Activated T-cell treated with anti-CD3 and anti-CD28 coated beads, Interleukin-2, amount 50 U/mL, for 4 hours (primary cell): ENCODE data around the gene DIAPH2. TPM values are rescaled to one million over a fixed set of nuclear protein-coding genes. Genes with fewer than 3 reads are reported as not detected.

Source experiments
- ATAC-seq, 2 donors: fragments of 200-7000 bp; cut with Tn5 transposase; one replicate each; pipeline ENCODE4 v1.10.0; 2021
- DNase-seq: peaks from one replicate; pipeline ENCODE4 v3.0.0-alpha.2; 2020
- H3K27me3 Mint-ChIP-seq: one replicate; pipeline ENCODE4 v1.8.0; 2021; ENCODE audit warnings: low read depth, mixed read lengths
- H3K36me3 Mint-ChIP-seq: one replicate; pipeline ENCODE4 v1.8.0; 2022; ENCODE audit warnings: mixed read lengths; ENCODE audit not compliant: insufficient read depth
- H3K4me1 Mint-ChIP-seq: one replicate; pipeline ENCODE4 v1.8.0; 2021; ENCODE audit warnings: low read depth, mixed read lengths
- H3K4me3 Mint-ChIP-seq: one replicate; pipeline ENCODE4 v1.8.0; 2021; ENCODE audit warnings: mild to moderate bottlenecking, moderate library complexity, mixed read lengths
- H3K9me3 Mint-ChIP-seq: one replicate; pipeline ENCODE4 v1.8.0; 2021; ENCODE audit warnings: mixed read lengths
- total RNA-seq, 3 donors: library from RNA; stranded (reverse); gene quantifications; one replicate each; pipeline ENCODE4 v1.2.1, GENCODE V29; 2021

DIAPH2 gene
- total RNA-seq = 1 to 10 TPM; 4.4 to 4.8 (median 4.4) TPM

DNA sequence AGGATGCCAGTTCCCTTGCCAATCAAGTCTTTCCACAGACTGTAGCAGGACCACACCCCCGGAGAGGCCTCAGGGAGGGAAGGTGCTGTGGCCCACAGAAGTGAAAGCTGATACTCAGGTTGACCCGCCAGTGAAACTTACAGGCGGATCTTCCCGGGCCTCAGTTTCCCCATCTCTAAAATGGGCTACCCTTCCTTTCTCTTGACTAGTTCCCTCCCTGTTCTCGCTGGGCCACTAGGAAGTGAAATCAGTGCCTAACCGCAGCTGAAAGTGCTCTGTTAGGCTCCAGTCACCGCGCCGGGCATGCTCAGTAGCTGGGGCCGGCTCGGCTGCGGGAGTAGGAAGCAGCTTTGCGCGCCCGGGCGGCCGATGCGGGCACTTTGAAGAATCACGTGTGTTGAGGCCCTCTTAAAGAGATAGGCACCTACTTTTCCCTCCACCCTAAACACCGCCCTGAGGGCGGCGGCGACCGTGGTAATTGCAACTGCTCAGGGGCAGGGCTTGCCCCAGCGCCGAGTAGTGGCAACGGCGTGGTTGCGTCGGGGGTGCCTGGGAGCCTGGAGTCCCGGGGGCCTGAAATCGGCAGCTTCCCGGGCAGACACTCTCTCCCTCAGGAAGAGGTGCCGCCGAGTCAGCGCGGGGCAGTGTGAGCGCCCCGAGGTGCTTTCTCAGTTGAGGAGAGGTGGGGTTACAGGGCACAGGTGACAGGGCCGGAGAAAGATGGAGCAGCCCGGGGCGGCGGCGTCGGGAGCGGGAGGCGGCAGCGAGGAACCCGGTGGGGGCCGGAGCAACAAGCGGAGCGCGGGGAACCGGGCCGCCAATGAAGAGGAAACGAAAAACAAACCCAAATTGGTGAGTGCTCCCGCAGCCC lies at the start of gene DIAPH2:
Gene DIAPH2 (plus strand): TSS at position 504 of the 871 bp plus-strand sequence.
- peak; percentile 57 for DNase-seq
- Mint-ChIP-seq H3K36me3 (no peaks in the 10 kb centered on the region), H3K4me3 (peak within 1 kb of the TSS; percentile 95), H3K4me1 (peaks cover 30% of the 10 kb centered on the region), H3K9me3 (no peaks in the 10 kb centered on the region), H3K27me3 (no peaks in the 10 kb centered on the region)
- peak; percentile 85 to 86 for ATAC-seq

DNA sequence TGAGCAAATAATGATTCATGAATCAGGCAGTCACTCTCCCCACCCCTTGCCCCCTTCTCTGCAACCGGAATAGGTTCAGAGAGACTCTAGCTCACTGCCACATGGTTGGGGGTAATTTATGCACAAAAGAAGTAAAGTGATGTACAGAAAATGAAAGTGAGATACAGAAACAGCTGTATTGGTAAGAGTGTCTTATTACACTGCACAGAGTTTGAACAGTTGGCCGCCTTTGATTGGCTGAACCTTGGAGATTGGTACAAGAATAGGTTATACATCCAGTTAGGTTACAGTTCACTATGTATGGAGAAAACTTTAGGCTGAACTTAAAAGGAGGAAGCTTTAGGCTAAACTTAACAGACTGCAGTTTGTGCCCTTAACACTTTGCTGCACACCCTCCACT lies 34.6 kb upstream of the DIAPH2 start:
- H3K9me3 Mint-ChIP-seq = no peaks in the 10 kb centered on the region
- no peak for DNase-seq
- H3K36me3 Mint-ChIP-seq = no peaks in the 10 kb centered on the region
- no peak for ATAC-seq
- H3K4me3 Mint-ChIP-seq = no peak overlapping the region
- H3K4me1 Mint-ChIP-seq = no peaks in the 10 kb centered on the region
- H3K27me3 Mint-ChIP-seq = peaks cover under 1% of the 10 kb centered on the region

- H3K36me3 Mint-ChIP-seq = no peaks in the 10 kb centered on the region
- no peak overlapping the region for H3K4me3 Mint-ChIP-seq
- no peaks in the 10 kb centered on the region for H3K4me1 Mint-ChIP-seq
- H3K27me3 Mint-ChIP-seq = peaks cover 8% of the 10 kb centered on the region
- DNase-seq (no peak), ATAC-seq (no peak)
- H3K9me3 Mint-ChIP-seq = no peaks in the 10 kb centered on the region
Observed at GRCh38 chrX:96655947-96656623, 28.6 kb upstream of the DIAPH2 start.

DNA sequence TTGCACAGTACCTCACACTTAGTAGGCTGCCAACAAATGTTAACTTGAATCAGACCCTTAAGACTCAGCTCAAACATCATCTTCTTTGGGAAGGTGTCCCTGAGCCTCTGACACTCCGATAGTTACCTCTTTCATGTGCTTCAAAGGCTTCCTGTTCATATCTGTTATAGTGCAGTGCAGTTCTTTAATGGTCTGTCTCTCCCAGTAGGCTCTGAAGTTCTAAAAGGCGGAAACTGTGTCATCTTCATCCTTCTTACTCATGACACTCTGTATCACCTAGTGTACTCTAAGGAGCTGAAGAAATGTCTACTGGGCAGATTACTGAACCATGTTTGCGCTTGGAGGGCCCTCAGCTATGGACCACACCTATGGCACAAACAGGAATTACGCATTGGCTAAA lies 2.1 kb upstream of the DIAPH2 start:
- peak in 1 of 2 donors; percentile 21 for ATAC-seq
- no peaks in the 10 kb centered on the region for H3K9me3 Mint-ChIP-seq
- no peak overlapping the region for H3K4me3 Mint-ChIP-seq
- H3K27me3 Mint-ChIP-seq = no peaks in the 10 kb centered on the region
- DNase-seq = no peak
- no peaks in the 10 kb centered on the region for H3K36me3 Mint-ChIP-seq
- H3K4me1 Mint-ChIP-seq = peaks cover 28% of the 10 kb centered on the region

DNA sequence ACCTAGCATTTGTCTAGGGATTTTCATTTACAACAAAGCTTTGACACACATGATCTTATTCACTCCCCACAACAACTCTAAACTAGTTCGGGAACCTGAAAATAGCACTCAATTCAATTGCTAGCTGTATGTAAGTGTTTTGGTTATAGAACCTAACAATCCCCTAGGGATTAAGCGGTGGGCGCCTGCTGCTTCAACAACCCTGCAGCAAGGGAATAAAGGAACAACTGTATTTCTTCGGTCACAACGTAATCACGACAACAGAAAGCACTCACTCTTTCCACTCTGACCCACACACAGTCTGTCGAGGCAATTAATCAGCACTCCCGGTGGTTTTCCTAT lies 674 bp upstream of the DIAPH2 start:
- peak overlapping the region; percentile 95 for H3K4me3 Mint-ChIP-seq
- ATAC-seq (no peak), DNase-seq (no peak)
- H3K9me3 Mint-ChIP-seq = no peaks in the 10 kb centered on the region
- no peaks in the 10 kb centered on the region for H3K36me3 Mint-ChIP-seq
- H3K27me3 Mint-ChIP-seq = no peaks in the 10 kb centered on the region
- peaks cover 28% of the 10 kb centered on the region for H3K4me1 Mint-ChIP-seq

GRCh38 chrX:96685210-96686099 lies 813 bp downstream of the DIAPH2 start:
- DNase-seq (peak; percentile 10), ATAC-seq (peak; percentile 59 to 63)
- Mint-ChIP-seq H3K27me3 (no peaks in the 10 kb centered on the region), H3K4me1 (peaks cover 30% of the 10 kb centered on the region), H3K36me3 (no peaks in the 10 kb centered on the region), H3K9me3 (no peaks in the 10 kb centered on the region), H3K4me3 (peak overlapping the region; percentile 95)

DNA sequence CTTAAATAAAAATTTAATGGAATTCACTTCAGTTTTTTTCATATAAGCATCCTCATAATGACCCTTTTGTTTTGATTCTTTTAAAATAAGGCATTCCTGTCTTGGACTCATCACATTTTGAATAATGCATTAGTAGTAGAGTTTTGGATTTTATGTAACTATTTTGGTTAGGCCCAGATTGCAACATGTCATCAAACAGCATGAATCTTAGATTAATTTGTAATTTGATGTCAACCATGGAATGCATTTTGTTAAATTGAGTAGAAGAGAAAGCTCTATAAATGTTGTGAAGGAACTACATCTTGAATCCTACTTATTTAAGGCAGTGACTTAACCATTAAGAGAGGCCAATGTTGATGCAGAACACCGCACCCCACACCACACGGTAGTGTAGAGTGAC lies 3.1 kb downstream of the DIAPH2 start:
- DNase-seq = no peak
- Mint-ChIP-seq H3K36me3 (no peaks in the 10 kb centered on the region), H3K4me1 (peaks cover 25% of the 10 kb centered on the region), H3K4me3 (no peak overlapping the region), H3K9me3 (no peaks in the 10 kb centered on the region), H3K27me3 (no peaks in the 10 kb centered on the region)
- no peak for ATAC-seq

DNA sequence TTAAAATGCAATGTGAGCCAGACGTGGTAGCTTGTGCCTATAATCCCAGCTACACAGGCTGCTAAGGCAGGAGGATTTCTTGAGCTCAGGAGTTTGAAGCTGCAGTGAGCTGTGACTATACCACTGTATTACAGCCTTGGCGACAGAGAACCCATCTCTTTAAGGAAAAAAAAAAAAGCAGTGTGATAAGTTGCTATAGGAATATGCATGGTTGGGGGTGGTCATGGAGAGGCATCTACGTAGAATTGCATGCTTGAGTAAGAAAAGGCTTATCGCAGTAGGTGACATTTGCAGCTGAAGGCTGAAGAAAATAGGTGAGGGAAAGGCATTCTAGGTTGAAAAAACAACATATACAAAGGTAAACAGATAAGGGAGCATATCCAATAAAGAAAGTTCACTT lies 4.1 kb downstream of the DIAPH2 start:
- no peaks in the 10 kb centered on the region for H3K27me3 Mint-ChIP-seq
- ATAC-seq (no peak), DNase-seq (no peak)
- no peak overlapping the region for H3K4me3 Mint-ChIP-seq
- no peaks in the 10 kb centered on the region for H3K36me3 Mint-ChIP-seq
- H3K9me3 Mint-ChIP-seq = no peaks in the 10 kb centered on the region
- H3K4me1 Mint-ChIP-seq = peaks cover 23% of the 10 kb centered on the region

DNA sequence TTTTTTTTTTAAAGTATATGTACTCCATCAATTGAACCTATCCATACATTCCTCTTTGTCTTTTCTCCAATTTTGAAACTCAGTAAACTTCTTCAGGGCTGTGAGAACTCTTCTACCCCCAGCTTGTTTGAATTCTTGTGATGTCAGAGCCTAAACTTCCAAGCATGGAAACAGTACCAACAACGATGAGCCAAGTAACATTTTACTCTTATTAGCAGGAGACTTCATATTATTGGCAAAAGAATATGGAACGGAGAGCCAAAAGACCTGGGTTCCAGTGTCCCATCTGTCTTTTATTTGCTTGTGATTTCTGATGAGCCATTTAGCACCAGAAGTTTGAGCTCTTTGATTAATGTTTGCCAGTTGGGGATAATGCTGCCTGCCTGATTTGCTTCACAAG lies 5.3 kb downstream of the DIAPH2 start:
- Mint-ChIP-seq H3K36me3 (no peaks in the 10 kb centered on the region), H3K4me3 (no peak overlapping the region), H3K9me3 (no peaks in the 10 kb centered on the region), H3K4me1 (peaks cover 16% of the 10 kb centered on the region), H3K27me3 (no peaks in the 10 kb centered on the region)
- ATAC-seq (no peak), DNase-seq (no peak)

DNA sequence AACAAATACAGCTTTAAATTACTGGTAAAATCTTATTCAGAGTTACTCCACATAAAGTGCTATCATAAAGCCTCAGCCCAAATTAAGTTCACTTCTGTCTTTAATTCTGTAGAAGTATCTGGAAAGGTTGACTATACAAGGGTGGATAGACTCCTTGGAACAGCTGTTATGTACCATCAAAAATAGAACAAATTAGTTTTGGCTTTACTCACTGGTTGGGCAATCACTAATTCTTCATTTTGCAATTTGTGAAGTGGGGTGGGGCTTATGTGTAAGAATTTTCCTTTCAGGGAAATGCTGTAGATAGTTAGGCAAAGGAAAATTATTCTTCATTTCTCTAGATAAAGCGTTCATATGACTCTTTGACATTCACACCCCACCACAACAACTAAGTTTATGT lies 7.8 kb downstream of the DIAPH2 start:
- Mint-ChIP-seq H3K9me3 (no peaks in the 10 kb centered on the region), H3K36me3 (no peaks in the 10 kb centered on the region), H3K4me3 (no peak overlapping the region), H3K4me1 (peaks cover 5% of the 10 kb centered on the region), H3K27me3 (no peaks in the 10 kb centered on the region)
- DNase-seq (no peak), ATAC-seq (no peak)

- Mint-ChIP-seq H3K27me3 (no peaks in the 10 kb centered on the region), H3K9me3 (no peaks in the 10 kb centered on the region), H3K4me3 (no peak overlapping the region), H3K36me3 (no peaks in the 10 kb centered on the region), H3K4me1 (peaks cover 5% of the 10 kb centered on the region)
- no peak for DNase-seq
- ATAC-seq = no peak
Observed at GRCh38 chrX:96692890-96693289, 8.2 kb downstream of the DIAPH2 start.

DNA sequence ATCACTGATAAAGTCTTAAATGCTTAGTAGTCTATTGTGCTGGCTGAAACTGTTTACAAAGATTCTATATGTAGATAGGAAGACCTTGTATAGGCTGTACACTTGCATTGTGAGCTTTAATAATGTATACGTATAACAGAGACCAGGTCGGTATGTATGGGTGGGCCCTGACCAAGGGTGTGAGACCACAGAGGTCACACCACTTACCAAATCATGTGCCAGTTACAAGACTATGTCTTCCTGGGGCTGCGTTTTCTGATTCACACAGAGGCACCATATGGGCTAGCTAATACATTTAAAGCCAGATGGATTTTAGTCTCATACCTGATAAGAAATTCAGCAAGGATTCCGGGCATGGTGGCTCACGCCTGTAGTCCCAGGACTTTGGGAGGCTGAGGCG lies 8.8 kb downstream of the DIAPH2 start:
- Mint-ChIP-seq H3K27me3 (no peaks in the 10 kb centered on the region), H3K36me3 (peaks cover 3% of the 10 kb centered on the region), H3K4me3 (no peak overlapping the region), H3K9me3 (no peaks in the 10 kb centered on the region), H3K4me1 (peaks cover 5% of the 10 kb centered on the region)
- DNase-seq = no peak
- no peak for ATAC-seq

DNA sequence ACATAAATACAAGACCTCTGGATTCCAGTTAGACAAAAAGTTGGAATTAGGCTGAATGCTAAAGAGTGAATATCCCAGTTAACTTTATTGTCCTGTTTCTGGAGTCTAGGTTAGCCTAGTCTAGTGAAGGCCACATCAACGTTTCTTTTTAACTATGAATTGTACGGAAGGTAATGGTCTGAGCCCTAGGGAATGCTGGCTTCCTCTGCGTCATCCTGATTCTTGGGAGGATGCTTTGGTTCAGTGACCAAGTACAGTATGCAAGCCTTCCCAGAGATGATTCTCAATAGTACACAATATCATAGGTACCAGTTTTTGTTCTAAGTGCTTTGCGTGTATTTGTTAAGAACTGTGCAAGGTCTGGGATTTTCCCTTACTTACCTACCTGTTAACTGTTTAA lies 11.8 kb downstream of the DIAPH2 start:
- Mint-ChIP-seq H3K27me3 (no peaks in the 10 kb centered on the region), H3K4me1 (peaks cover 3% of the 10 kb centered on the region), H3K4me3 (no peak overlapping the region), H3K9me3 (no peaks in the 10 kb centered on the region), H3K36me3 (peaks cover 4% of the 10 kb centered on the region)
- DNase-seq (no peak), ATAC-seq (no peak)

GRCh38 chrX:96700625-96701024 lies 16.0 kb downstream of the DIAPH2 start:
- H3K4me1 Mint-ChIP-seq = no peaks in the 10 kb centered on the region
- no peaks in the 10 kb centered on the region for H3K27me3 Mint-ChIP-seq
- ATAC-seq = no peak
- DNase-seq = no peak
- H3K4me3 Mint-ChIP-seq = no peak overlapping the region
- peaks cover 4% of the 10 kb centered on the region for H3K36me3 Mint-ChIP-seq
- H3K9me3 Mint-ChIP-seq = no peaks in the 10 kb centered on the region
